HG02938 (cell line): ENCODE measurements around the gene NOXRED1.

ENCODE experiments used
- ATAC-seq: cut with Tn5 transposase; IDR thresholded peaks from one replicate; pipeline ENCODE4 v1.9.1; 2021; ENCODE audit warnings: mild to moderate bottlenecking, moderate library complexity; ENCODE audit not compliant: unreplicated experiment

The NOXRED1 gene

GRCh38 chr14:77344377-77344996, 78.8 kb downstream of the NOXRED1 start:
- no peak for ATAC-seq
